ENCODE data around the gene RTN4R.

The RTN4R gene

GRCh38 chr22:20296598-20296997 lies 28.5 kb upstream of the RTN4R start:
- TF ChIP-seq CTCF (IDR thresholded peaks at IDR 0.05; ENCODE audit: low read depth, low read length): no peak
- H3K4me3 ChIP-seq (ENCODE audit: low read depth, low read length): no peak overlapping the region

- H3K4me3 ChIP-seq (ENCODE audit: low read depth, low read length): no peak overlapping the region
- no peak for TF ChIP-seq CTCF (IDR thresholded peaks at IDR 0.05; ENCODE audit: low read depth, low read length)
Measured at GRCh38 chr22:20295262-20296064, 27.3 kb upstream of the RTN4R start.

- TF ChIP-seq CTCF (IDR thresholded peaks at IDR 0.05; ENCODE audit: low read depth, low read length): no peak
- no peak overlapping the region for H3K4me3 ChIP-seq (ENCODE audit: low read depth, low read length)
Measured at GRCh38 chr22:20292673-20293232, 24.6 kb upstream of the RTN4R start.

- no peak for TF ChIP-seq CTCF (IDR thresholded peaks at IDR 0.05; ENCODE audit: low read depth, low read length)
- no peak overlapping the region for H3K4me3 ChIP-seq (ENCODE audit: low read depth, low read length)
Measured at GRCh38 chr22:20292108-20292507, 24.0 kb upstream of the RTN4R start.

GRCh38 chr22:20291604-20292063 lies 23.5 kb upstream of the RTN4R start:
- H3K4me3 ChIP-seq (ENCODE audit: low read depth, low read length): no peak overlapping the region
- no peak for TF ChIP-seq CTCF (IDR thresholded peaks at IDR 0.05; ENCODE audit: low read depth, low read length)

GRCh38 chr22:20291249-20291586 lies 23.1 kb upstream of the RTN4R start:
- TF ChIP-seq CTCF (IDR thresholded peaks at IDR 0.05; ENCODE audit: low read depth, low read length): no peak

GRCh38 chr22:20290578-20291248 lies 22.6 kb upstream of the RTN4R start:
- TF ChIP-seq CTCF (IDR thresholded peaks at IDR 0.05; ENCODE audit: low read depth, low read length): no peak
- H3K4me3 ChIP-seq (ENCODE audit: low read depth, low read length): no peak overlapping the region

More at GRCh38 chr22:20291249-20291586, 23.1 kb upstream of the RTN4R start:
- H3K4me3 ChIP-seq (ENCODE audit: low read depth, low read length): no peak overlapping the region
